ENCODE data around the gene RDH16. TPM values are rescaled to one million over a fixed set of nuclear protein-coding genes. Genes with fewer than 3 reads are reported as not detected.

Gene RDH16
- polyA plus RNA-seq (ENCODE audit: insufficient read length in 4 of 4), result under 1 TPM; 0.43 to 0.64 (median 0.47) TPM

GRCh38 chr12:56957229-56958052 is at the start of gene RDH16:
RDH16 (minus strand) TSS chr12:56957608; CDS start chr12:56957462, 146 bp downstream.
- no peak for DNase-seq (ENCODE audit: low read depth in 4 of 4, low spot score in 3 of 4)

- DNase-seq (ENCODE audit: low read depth in 4 of 4, low spot score in 3 of 4), result no peak
Observed at GRCh38 chr12:57006809-57007475, 49.5 kb upstream of the RDH16 start.

GRCh38 chr12:57005980-57006808 is 48.8 kb upstream of the RDH16 start, which contains the start of gene ZBTB39:
ZBTB39 (minus strand) TSS chr12:57006546; CDS start chr12:57004917, 1,629 bp downstream.
- peak in 2 of 4 donors; percentile 35 to 39 for DNase-seq (ENCODE audit: low read depth in 4 of 4, low spot score in 3 of 4)

- DNase-seq (ENCODE audit: low read depth in 4 of 4, low spot score in 3 of 4), result no peak
Observed at GRCh38 chr12:57004651-57005050, 47.2 kb upstream of the RDH16 start.

GRCh38 chr12:57003395-57003794 is 46.0 kb upstream of the RDH16 start:
- no peak for DNase-seq (ENCODE audit: low read depth in 4 of 4, low spot score in 3 of 4)

GRCh38 chr12:57001448-57001906 is 44.1 kb upstream of the RDH16 start:
- DNase-seq (ENCODE audit: low read depth in 4 of 4, low spot score in 3 of 4), result no peak

GRCh38 chr12:57000393-57000792 is 43.0 kb upstream of the RDH16 start:
- DNase-seq (ENCODE audit: low read depth in 4 of 4, low spot score in 3 of 4), result no peak

GRCh38 chr12:56999456-56999855 is 42.0 kb upstream of the RDH16 start:
- no peak for DNase-seq (ENCODE audit: low read depth in 4 of 4, low spot score in 3 of 4)

GRCh38 chr12:56998981-56999380 is 41.6 kb upstream of the RDH16 start:
- DNase-seq (ENCODE audit: low read depth in 4 of 4, low spot score in 3 of 4), result no peak

- DNase-seq (ENCODE audit: low read depth in 4 of 4, low spot score in 3 of 4), result no peak
Observed at GRCh38 chr12:56998316-56998715, 40.9 kb upstream of the RDH16 start.

- no peak for DNase-seq (ENCODE audit: low read depth in 4 of 4, low spot score in 3 of 4)
Observed at GRCh38 chr12:56996793-56997545, 39.6 kb upstream of the RDH16 start.

- no peak for DNase-seq (ENCODE audit: low read depth in 4 of 4, low spot score in 3 of 4)
Observed at GRCh38 chr12:56995930-56996496, 38.6 kb upstream of the RDH16 start.

GRCh38 chr12:56995201-56995929 is 38.0 kb upstream of the RDH16 start:
- DNase-seq (ENCODE audit: low read depth in 4 of 4, low spot score in 3 of 4), result no peak

GRCh38 chr12:56994231-56994746 is 36.9 kb upstream of the RDH16 start:
- DNase-seq (ENCODE audit: low read depth in 4 of 4, low spot score in 3 of 4), result no peak

GRCh38 chr12:56993346-56993745 is 35.9 kb upstream of the RDH16 start:
- no peak for DNase-seq (ENCODE audit: low read depth in 4 of 4, low spot score in 3 of 4)

- no peak for DNase-seq (ENCODE audit: low read depth in 4 of 4, low spot score in 3 of 4)
Observed at GRCh38 chr12:56991319-56992246, 34.2 kb upstream of the RDH16 start.

- DNase-seq (ENCODE audit: low read depth in 4 of 4, low spot score in 3 of 4), result no peak
Observed at GRCh38 chr12:56990648-56991318, 33.4 kb upstream of the RDH16 start.

Data from right renal pelvis (tissue), 4 donors.